Measurements from ENCODE around the gene EGFLAM.

- TF ChIP-seq, protein P1, sequence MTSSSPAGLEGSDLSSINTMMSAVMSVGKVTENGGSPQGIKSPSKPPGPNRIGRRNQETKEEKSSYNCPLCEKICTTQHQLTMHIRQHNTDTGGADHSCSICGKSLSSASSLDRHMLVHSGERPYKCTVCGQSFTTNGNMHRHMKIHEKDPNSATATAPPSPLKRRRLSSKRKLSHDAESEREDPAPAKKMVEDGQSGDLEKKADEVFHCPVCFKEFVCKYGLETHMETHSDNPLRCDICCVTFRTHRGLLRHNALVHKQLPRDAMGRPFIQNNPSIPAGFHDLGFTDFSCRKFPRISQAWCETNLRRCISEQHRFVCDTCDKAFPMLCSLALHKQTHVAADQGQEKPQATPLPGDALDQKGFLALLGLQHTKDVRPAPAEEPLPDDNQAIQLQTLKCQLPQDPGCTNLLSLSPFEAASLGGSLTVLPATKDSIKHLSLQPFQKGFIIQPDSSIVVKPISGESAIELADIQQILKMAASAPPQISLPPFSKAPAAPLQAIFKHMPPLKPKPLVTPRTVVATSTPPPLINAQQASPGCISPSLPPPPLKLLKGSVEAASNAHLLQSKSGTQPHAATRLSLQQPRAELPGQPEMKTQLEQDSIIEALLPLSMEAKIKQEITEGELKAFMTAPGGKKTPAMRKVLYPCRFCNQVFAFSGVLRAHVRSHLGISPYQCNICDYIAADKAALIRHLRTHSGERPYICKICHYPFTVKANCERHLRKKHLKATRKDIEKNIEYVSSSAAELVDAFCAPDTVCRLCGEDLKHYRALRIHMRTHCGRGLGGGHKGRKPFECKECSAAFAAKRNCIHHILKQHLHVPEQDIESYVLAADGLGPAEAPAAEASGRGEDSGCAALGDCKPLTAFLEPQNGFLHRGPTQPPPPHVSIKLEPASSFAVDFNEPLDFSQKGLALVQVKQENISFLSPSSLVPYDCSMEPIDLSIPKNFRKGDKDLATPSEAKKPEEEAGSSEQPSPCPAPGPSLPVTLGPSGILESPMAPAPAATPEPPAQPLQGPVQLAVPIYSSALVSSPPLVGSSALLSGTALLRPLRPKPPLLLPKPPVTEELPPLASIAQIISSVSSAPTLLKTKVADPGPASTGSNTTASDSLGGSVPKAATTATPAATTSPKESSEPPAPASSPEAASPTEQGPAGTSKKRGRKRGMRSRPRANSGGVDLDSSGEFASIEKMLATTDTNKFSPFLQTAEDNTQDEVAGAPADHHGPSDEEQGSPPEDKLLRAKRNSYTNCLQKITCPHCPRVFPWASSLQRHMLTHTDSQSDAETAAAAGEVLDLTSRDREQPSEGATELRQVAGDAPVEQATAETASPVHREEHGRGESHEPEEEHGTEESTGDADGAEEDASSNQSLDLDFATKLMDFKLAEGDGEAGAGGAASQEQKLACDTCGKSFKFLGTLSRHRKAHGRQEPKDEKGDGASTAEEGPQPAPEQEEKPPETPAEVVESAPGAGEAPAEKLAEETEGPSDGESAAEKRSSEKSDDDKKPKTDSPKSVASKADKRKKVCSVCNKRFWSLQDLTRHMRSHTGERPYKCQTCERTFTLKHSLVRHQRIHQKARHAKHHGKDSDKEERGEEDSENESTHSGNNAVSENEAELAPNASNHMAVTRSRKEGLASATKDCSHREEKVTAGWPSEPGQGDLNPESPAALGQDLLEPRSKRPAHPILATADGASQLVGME (CRISPR knock-in tag; IDR thresholded peaks at IDR 0.05): no peak
- TF ChIP-seq HMBOX1 (IDR thresholded peaks at IDR 0.05) (no peak), DNMT1 (IDR thresholded peaks at IDR 0.05) (no peak), ZNF77 (CRISPR knock-in tag; IDR thresholded peaks at IDR 0.05) (no peak), HCFC1 (IDR thresholded peaks at IDR 0.05; ENCODE audit: low read depth, low read length) (no peak), MNT (conservative IDR thresholded peaks at IDR 0.05) (no peak), PHTF2 (CRISPR knock-in tag; IDR thresholded peaks at IDR 0.05) (no peak), NFIC (IDR thresholded peaks at IDR 0.05) (no peak), ELF1 (tag; IDR thresholded peaks at IDR 0.05) (no peak), RNF2 (IDR thresholded peaks at IDR 0.05) (no peak)
- TF ChIP-seq, protein P2, sequence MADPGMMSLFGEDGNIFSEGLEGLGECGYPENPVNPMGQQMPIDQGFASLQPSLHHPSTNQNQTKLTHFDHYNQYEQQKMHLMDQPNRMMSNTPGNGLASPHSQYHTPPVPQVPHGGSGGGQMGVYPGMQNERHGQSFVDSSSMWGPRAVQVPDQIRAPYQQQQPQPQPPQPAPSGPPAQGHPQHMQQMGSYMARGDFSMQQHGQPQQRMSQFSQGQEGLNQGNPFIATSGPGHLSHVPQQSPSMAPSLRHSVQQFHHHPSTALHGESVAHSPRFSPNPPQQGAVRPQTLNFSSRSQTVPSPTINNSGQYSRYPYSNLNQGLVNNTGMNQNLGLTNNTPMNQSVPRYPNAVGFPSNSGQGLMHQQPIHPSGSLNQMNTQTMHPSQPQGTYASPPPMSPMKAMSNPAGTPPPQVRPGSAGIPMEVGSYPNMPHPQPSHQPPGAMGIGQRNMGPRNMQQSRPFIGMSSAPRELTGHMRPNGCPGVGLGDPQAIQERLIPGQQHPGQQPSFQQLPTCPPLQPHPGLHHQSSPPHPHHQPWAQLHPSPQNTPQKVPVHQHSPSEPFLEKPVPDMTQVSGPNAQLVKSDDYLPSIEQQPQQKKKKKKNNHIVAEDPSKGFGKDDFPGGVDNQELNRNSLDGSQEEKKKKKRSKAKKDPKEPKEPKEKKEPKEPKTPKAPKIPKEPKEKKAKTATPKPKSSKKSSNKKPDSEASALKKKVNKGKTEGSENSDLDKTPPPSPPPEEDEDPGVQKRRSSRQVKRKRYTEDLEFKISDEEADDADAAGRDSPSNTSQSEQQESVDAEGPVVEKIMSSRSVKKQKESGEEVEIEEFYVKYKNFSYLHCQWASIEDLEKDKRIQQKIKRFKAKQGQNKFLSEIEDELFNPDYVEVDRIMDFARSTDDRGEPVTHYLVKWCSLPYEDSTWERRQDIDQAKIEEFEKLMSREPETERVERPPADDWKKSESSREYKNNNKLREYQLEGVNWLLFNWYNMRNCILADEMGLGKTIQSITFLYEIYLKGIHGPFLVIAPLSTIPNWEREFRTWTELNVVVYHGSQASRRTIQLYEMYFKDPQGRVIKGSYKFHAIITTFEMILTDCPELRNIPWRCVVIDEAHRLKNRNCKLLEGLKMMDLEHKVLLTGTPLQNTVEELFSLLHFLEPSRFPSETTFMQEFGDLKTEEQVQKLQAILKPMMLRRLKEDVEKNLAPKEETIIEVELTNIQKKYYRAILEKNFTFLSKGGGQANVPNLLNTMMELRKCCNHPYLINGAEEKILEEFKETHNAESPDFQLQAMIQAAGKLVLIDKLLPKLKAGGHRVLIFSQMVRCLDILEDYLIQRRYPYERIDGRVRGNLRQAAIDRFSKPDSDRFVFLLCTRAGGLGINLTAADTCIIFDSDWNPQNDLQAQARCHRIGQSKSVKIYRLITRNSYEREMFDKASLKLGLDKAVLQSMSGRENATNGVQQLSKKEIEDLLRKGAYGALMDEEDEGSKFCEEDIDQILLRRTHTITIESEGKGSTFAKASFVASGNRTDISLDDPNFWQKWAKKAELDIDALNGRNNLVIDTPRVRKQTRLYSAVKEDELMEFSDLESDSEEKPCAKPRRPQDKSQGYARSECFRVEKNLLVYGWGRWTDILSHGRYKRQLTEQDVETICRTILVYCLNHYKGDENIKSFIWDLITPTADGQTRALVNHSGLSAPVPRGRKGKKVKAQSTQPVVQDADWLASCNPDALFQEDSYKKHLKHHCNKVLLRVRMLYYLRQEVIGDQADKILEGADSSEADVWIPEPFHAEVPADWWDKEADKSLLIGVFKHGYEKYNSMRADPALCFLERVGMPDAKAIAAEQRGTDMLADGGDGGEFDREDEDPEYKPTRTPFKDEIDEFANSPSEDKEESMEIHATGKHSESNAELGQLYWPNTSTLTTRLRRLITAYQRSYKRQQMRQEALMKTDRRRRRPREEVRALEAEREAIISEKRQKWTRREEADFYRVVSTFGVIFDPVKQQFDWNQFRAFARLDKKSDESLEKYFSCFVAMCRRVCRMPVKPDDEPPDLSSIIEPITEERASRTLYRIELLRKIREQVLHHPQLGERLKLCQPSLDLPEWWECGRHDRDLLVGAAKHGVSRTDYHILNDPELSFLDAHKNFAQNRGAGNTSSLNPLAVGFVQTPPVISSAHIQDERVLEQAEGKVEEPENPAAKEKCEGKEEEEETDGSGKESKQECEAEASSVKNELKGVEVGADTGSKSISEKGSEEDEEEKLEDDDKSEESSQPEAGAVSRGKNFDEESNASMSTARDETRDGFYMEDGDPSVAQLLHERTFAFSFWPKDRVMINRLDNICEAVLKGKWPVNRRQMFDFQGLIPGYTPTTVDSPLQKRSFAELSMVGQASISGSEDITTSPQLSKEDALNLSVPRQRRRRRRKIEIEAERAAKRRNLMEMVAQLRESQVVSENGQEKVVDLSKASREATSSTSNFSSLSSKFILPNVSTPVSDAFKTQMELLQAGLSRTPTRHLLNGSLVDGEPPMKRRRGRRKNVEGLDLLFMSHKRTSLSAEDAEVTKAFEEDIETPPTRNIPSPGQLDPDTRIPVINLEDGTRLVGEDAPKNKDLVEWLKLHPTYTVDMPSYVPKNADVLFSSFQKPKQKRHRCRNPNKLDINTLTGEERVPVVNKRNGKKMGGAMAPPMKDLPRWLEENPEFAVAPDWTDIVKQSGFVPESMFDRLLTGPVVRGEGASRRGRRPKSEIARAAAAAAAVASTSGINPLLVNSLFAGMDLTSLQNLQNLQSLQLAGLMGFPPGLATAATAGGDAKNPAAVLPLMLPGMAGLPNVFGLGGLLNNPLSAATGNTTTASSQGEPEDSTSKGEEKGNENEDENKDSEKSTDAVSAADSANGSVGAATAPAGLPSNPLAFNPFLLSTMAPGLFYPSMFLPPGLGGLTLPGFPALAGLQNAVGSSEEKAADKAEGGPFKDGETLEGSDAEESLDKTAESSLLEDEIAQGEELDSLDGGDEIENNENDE (IDR thresholded peaks at IDR 0.05; ENCODE audit: low read depth, low read length): no peak
These were observed 73.5 kb downstream of the EGFLAM start for GRCh38 chr5:38331831-38332230.

All from K562 (cell line).